ENCODE measurements around the gene CAMTA1.

CAMTA1 gene

GRCh38 chr1:6984986-6985385 lies 199.7 kb downstream of the CAMTA1 start:
- no peak for TF ChIP-seq CTCF (conservative IDR thresholded peaks at IDR 0.05; ENCODE audit: low read depth, low read length)
- no peak for DNase-seq (ENCODE audit: low read depth)

GRCh38 chr1:6985549-6986276 lies 200.5 kb downstream of the CAMTA1 start:
- no peak for DNase-seq (ENCODE audit: low read depth)
- no peak for TF ChIP-seq CTCF (conservative IDR thresholded peaks at IDR 0.05; ENCODE audit: low read depth, low read length)
- H3K4me3 ChIP-seq (ENCODE audit: low read depth, low read length): no peak overlapping the region

More at GRCh38 chr1:6984986-6985385, 199.7 kb downstream of the CAMTA1 start:
- H3K4me3 ChIP-seq (ENCODE audit: low read depth, low read length): no peak overlapping the region

GRCh38 chr1:6986281-6986680 lies 201.0 kb downstream of the CAMTA1 start:
- no peak for DNase-seq (ENCODE audit: low read depth)

GRCh38 chr1:6987940-6988339 lies 202.7 kb downstream of the CAMTA1 start:
- DNase-seq (ENCODE audit: low read depth): no peak
- H3K4me3 ChIP-seq (ENCODE audit: low read depth, low read length): no peak overlapping the region
- TF ChIP-seq CTCF (conservative IDR thresholded peaks at IDR 0.05; ENCODE audit: low read depth, low read length): peak; percentile 17

More at GRCh38 chr1:6986281-6986680, 201.0 kb downstream of the CAMTA1 start:
- no peak for TF ChIP-seq CTCF (conservative IDR thresholded peaks at IDR 0.05; ENCODE audit: low read depth, low read length)
- no peak overlapping the region for H3K4me3 ChIP-seq (ENCODE audit: low read depth, low read length)

- H3K4me3 ChIP-seq (ENCODE audit: low read depth, low read length): no peak overlapping the region
- TF ChIP-seq CTCF (conservative IDR thresholded peaks at IDR 0.05; ENCODE audit: low read depth, low read length): no peak
- DNase-seq (ENCODE audit: low read depth): no peak
Observed at GRCh38 chr1:6988796-6989195, 203.5 kb downstream of the CAMTA1 start.

- no peak for TF ChIP-seq CTCF (conservative IDR thresholded peaks at IDR 0.05; ENCODE audit: low read depth, low read length)
- no peak for DNase-seq (ENCODE audit: low read depth)
- H3K4me3 ChIP-seq (ENCODE audit: low read depth, low read length): no peak overlapping the region
Observed at GRCh38 chr1:6989212-6990159, 204.2 kb downstream of the CAMTA1 start.

Data from choroid plexus epithelial cell (primary cell).